ENCODE data around the gene ESR2.
"Not testable (repeated sequence)": the region's sequence is repeated elsewhere in the genome, so short reads cannot be mapped to it uniquely, and the experiment has no call there.

ESR2 gene

DNA sequence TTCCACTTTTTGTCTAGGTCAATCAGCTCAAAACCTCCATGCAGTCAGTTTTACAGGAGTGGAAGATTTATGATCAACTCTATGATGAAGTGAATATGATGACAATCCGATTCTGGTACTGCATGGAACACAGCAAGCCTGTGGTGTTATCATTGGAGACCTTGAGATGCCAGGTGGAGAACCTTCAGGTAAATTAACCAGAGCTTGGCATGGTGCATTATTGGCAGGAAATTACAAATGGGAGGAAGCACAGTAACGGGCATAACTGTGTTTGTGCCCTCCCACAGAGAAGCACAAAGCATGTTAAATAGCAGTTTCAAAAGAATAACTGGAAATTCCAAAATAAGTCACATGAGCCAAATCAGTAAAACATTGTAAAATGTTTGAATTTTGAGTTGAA is 135.6 kb downstream of the ESR2 start:
- no peak for DNase-seq (ENCODE audit: low read depth in 1 of 2, low spot score in 1 of 2)

DNA sequence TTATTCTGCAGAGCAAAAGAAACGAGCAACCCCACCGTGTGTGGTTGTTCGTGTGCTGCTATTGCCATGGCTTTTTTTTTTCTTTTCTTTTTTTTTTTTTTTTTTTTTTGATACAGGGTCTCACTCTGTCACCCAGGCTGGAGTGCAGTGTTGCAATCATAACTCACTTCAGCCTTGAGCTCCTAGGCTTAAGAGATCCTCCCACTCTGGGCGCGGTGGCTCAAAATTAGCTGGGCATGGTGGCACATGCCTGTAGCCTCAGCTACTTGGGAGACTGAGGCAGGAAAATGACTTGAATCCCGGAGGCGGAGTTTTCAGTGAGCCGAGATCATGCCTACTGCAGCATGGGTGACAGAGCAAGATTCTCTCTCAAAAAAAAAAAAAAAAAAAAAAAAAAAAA is 144.2 kb downstream of the ESR2 start:
- no peak for DNase-seq (ENCODE audit: low read depth in 1 of 2, low spot score in 1 of 2)

DNA sequence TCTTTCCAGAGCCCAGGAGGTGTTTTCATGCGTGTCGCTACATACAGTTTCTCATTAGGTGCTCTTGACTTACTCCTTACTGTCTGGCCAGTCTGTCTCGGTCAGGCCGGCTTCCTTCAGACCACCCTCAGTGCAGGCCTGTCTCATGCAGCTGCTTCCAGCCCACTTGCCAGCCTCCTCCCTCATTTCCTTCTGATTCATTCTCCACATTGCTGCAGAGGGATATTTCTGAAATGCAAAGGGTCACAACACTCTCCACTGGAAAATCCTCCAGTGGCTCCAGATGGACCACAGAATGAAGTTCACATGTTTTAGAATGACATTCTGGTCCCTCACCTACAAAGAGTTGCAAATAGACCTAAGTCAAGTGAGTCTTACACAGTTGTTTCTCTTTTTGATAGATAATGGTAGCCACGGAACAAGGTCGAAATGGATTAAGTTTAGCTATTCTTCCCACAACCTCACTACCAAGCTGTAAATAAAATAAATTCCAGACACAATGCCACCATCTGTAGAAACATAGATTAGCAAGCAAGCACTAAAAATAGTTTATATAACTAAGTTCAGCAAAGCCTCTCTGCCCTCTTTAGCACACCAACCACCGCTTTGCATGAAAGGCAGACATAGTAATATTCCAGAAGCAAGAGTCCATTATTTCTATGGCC is 146.9 kb downstream of the ESR2 start:
- DNase-seq (ENCODE audit: low read depth in 1 of 2, low spot score in 1 of 2), result no peak

DNA sequence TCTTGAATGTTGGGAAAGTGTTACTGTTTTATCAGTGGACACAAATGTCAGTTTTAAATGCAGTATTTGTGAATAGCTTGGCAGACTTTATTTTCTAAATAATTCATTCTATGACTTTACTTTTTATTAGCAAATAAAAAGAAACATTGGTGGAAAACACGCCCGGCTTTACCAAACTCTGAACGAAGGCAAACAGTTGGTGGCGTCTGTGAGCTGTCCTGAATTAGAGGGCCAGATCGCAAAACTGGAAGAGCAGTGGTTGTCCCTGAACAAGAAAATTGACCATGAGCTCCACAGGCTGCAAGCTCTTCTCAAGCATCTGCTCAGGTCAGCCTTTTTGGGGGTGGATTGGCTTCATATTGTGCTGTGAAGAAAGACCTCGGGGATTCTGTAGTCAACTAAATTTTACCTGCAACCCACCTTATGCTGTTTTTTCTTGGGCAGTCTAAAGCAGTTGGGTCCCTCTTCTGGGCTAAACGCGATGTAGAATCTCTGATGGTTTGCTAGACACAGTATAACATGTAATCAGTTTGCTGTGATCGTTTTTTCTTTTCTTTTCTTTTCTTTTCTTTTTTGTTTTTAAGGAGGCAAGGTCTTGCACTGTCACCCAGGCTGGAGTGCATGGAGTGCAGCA is 156.4 kb downstream of the ESR2 start:
- DNase-seq (ENCODE audit: low read depth in 1 of 2, low spot score in 1 of 2), result no peak

DNA sequence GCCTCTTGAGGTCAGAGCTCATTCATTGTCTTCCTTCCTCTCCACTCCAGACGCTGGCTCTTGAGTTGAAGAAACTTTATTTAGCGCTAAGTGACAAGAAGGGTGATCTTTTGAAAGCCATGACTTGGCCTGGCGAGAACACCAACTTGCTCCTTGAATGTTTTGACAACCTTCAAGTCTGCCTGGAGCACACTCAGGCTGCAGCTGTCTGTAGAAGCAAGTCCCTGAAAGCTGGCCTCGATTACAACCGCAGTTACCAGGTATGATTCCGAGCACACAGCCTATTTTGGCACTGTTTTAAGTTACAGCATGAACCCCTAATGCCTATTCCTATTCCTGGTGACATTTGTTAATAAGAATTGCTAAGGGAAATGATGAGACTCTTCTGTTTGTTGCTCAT is 167.6 kb downstream of the ESR2 start:
- DNase-seq (ENCODE audit: low read depth in 1 of 2, low spot score in 1 of 2), result no peak

DNA sequence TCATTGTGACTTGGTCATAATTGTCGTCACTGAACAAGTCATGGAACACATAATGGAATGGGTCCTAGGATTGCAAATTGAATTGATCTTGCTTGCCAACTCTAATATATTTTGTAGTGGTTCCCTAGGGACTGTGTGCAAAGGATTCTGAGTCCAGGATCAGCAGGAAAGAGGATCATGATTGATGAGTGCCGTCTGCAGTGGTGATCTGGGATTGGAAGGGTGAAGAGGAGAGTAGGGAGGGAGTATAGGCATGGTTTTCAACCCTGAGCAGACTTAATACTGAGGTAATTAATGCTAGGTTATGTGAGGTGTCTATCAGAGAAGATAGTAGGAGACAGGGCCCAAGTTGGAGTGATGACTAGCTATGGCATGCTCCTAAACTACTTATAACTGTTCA is 168.9 kb downstream of the ESR2 start:
- no peak for DNase-seq (ENCODE audit: low read depth in 1 of 2, low spot score in 1 of 2)

DNA sequence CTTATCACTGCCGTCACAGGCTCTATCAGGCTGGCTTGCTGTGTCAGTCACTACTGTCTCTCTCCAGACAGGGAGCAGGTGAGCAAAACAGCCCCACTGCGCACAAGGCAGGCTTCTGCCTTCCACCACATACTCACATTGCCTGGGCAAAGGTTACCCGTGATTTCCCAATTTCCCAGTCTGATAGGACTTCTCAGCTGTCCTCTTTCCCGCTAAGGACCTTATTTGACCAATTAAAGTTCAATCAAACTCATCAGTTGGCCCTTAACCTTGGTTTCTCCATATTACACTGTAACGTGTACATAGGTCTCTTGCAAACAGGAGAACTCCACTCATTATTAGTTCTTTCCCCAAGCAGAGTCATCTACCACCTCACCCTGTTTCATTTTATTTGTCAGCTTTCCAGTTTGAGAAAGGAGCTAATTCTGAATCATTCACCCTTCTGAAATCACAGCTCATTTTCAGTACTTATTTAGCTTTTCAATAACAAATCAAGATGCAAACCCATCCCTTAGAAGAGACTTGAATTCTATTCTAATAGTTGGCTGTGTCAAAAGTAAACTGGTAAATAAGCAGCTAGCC is 170.8 kb downstream of the ESR2 start:
- no peak for DNase-seq (ENCODE audit: low read depth in 1 of 2, low spot score in 1 of 2)

DNA sequence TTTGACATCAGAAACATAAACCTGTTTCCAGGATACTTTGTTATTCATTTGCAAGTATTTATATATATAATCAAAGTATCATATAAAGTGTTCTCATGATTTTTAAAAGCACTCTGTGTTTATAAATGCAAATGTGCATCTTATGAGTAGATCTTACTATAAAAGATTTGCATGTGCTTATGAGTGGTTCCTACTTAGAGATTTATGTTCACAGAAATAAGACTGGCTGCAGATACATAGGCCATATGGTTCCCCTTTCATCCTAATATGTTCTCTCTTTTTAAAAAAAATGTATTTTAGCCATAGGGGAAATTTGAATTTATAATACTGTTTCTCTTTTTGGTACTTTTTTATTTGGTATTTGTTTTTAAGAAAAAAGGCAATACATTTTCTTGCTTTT is 174.2 kb downstream of the ESR2 start:
- DNase-seq (ENCODE audit: low read depth in 1 of 2, low spot score in 1 of 2), result no peak

DNA sequence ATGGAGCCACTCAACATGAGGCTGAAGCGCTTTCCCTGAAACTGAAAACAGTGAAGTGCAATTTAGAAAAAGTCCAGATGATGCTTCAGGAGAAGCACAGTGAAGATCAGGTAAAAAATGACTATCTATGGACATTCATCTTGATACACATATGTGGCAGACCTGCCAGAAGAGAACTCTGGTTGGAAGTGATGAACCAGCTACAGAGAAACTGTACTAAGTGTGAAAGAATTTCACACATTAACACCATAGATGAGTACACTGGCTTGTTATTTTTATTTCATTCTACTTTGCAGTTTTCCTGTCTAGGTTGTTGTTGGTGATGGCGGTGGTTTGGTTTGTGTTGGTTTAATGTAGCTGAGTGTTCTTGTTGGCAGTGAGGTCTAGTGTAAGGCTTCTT is 174.7 kb downstream of the ESR2 start:
- DNase-seq (ENCODE audit: low read depth in 1 of 2, low spot score in 1 of 2), result no peak

DNA sequence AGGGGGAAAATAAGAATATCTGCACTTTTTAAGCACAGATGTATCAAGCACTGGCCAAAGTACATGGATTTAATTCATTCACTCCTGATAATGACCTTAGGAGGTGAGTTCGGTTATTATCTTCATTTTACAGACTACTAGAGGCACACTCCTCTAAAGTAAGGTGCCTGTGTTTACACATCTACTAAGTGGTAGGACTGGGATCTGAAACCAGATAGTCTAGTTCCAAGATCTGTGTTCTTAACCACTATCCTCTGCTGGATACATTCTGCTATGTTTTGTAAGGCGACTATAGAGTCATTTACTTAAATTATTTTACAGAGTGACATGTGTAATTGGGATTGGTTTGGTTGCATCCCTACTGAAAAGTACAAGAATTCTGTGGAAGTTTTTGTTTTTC is 175.3 kb downstream of the ESR2 start:
- no peak for DNase-seq (ENCODE audit: low read depth in 1 of 2, low spot score in 1 of 2)

DNA sequence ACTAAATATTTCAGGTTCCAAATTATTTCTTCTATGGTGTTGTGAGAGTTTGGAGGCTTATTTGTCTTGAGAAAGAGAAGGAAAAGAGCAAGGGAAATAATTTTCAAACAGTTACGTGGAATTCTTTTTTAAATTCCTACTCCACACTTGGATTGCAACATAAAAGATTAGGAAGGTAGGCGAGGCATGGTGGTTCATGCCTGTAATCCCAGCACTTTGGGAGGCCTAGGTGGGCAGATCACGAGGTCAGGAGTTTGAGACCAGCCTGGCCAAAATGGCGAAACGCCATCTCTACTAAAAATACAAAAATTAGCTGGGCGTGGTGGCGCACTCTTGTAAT is 175.8 kb downstream of the ESR2 start:
- DNase-seq (ENCODE audit: low read depth in 1 of 2, low spot score in 1 of 2), result not testable (repeated sequence)

DNA sequence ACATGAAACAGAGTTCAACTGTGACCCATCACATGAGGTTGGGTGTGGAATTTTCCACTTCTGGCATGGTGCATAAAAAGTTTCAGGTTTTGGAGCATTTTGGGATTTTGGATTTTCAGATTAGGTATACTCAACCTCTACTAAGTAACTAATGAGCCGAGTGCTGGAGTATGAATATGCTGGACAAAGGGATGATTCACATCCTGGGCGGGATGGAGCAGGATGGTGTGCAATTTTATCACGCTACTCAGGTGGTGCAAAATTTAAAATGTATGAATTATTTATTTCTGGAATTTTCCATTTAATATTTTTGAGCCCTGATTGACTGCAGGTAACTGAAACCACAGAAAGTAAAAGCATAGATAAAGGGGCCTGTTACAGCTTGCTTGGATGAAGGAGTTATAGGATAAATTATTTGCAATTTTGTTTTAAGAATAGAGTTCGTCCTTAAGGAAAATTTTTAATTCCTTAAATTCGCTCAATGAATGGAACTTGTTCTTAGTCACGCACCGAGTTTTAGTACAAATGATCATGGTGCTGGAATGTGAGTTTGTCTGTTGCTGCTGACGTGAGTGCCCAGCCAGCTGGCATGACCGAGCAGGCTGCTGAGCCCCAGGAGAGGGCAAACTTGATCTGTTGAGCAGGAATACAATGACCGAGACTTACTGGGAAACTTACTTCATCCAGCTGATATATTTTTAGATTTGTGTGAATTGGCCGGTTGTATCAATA is 176.3 kb downstream of the ESR2 start:
- DNase-seq (ENCODE audit: low read depth in 1 of 2, low spot score in 1 of 2), result no peak

DNA sequence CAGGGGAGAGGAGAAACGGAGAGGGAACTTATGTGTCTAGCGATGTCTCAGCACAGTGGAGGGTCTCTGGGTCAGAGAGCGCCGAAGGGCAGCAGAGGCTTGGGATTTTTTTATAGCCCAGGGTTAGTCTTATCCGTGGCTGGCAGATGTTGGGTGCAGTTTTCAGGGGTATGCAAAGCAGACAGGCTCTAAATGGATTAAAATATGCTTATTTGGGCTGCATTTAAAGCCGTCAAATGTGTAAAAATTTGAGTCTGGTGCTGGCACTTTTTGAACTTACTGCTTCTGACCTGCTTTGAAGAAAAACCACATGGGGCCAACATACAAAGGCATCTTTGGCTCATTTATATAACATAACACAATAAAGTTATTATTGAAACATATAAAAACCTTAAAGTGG is 178.8 kb downstream of the ESR2 start:
- no peak for DNase-seq (ENCODE audit: low read depth in 1 of 2, low spot score in 1 of 2)

DNA sequence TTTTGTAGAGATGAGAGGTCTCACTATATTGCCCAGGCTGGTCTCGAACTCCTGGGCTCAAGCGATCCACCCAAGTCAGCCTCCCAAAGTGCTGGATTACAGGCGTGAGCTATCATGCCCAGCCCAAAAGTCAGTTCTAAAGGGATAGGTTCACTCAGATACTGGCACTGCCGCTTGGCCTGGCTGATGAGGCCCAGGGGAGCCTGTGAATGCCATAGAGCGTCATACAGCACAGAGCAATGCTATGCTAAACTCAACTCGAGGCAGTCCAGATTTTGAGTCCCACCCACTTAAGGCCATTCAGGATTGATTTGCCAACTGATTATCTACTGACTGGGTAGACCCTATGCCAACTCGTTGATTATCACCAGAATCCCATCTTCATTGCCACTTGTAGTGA is 179.4 kb downstream of the ESR2 start:
- DNase-seq (ENCODE audit: low read depth in 1 of 2, low spot score in 1 of 2), result no peak

DNA sequence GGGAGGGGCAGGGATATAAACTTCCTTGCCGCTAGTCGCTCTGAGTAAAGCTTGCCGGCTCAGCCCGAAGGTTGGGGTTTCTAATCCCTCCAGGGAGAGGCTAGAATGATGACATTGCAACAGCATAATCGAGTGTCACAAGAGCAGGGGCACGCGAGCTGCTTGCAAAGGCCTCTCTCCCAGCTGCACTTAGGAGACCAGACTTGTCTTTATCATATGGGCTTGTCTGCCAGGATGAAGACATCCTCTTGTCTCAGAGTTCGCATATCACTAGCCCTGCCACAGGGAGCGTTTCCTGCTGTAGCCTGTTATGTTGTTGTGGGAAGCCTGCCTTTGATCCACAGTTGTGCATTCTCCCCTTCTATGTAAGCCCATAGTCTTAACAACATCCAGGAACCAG is 180.0 kb downstream of the ESR2 start:
- no peak for DNase-seq (ENCODE audit: low read depth in 1 of 2, low spot score in 1 of 2)

DNA sequence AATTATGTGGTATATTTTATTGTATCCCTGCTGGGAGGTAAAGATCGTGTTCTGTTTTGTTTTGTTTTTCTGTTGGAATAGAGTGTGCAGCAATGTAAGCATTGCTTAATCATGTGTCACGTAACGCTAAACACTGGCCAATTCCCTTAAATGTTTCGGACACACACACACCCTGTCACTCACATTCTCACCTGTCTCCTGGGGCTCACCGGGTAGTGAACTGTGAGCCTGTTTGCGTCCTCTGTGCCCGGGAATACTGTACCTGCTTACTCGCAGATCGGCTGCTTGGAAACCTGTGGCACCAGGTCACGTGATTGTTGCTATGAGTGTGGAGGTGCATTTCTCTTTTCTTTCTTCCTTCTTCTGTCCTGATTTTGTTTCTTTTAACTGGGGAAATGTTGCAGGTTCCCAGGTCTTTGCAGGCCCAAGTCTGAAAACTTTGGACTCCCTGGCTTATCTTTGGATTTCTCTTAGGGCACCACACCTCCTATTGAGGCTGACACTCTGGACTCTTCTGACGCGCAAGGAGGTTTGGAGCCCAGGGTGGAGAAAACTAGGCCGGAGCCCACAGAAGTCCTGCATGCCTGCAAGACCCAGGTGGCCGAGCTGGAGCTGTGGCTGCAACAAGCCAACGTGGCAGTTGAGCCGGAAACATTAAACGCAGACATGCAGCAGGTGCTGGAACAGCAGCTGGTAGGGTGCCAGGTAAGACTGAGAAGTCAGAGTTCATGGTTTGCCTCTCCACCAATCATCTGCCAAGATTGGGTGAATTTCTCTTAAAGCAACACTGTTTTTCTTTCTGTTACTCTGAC is 181.1 kb downstream of the ESR2 start:
- DNase-seq (ENCODE audit: low read depth in 1 of 2, low spot score in 1 of 2), result no peak

DNA sequence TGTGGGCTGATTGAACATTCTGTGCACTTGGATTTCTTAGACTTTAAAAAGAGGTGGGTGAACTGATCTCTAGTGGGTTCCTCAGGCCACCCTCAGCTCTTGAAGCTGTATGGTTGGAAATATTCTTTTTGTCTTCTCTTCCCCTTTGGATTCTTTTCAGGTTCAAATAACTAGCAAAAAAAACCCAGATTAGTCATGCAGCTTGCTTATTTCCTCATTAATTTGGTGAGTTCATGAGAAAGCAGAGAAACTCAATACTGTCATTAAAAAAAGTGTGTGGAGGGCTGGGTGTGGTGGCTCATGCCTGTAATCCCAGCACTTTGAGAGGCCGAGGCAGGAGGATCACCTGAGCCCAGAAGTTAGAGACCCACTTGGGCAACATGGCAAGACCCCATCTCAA is 183.4 kb downstream of the ESR2 start:
- DNase-seq (ENCODE audit: low read depth in 1 of 2, low spot score in 1 of 2), result no peak

DNA sequence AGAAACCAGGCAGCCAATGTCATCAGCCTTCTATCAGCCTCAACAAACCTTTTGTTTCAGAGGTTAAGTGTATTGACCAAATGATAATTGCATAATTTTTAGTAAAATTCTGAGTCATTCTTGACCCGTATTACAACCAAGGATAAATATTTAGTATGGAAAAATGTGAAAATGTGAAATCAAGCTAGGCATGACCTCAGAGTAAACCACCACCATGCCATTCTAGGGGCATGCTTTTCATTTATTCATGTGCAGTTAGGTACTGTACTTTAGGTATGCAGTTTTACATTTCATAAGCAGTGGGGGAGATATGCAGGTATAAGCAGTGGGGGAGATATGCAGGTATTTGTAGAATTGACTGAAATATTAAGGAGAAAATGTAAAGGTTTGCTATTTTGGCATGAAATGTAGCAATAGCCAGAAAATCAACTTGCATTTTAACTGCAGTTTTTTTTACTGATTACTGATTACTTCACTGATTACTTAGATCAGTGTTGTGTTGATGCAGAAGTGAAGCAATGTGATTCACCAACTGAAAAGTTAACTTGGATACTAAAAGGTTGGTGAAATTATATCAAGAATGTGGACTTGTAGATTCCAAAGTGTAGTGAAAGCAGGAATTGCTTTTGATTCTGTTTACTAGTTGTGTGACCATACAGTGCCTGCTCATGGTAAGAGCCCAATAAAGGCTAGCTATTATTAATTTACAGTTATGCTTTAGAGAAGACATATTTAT is 184.2 kb downstream of the ESR2 start:
- DNase-seq (ENCODE audit: low read depth in 1 of 2, low spot score in 1 of 2), result no peak

DNA sequence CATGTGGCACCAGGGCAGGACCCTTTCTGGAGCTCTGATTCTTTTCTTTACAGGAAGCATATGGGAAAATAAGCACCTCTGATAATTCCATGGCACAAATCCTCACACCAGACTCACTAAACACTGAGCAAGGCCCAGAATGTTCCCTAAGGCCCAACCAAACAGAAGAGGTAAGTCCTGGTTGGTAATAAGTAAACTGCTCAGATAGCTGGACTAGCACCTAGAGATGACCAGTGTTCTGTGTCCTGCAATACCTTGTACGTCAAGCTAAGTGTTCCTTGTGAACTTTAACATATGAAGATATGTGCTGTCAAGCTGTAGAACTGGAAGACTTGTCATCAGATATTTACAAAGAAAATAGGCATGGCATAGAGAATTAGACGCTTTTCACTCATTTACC is 186.7 kb downstream of the ESR2 start:
- no peak for DNase-seq (ENCODE audit: low read depth in 1 of 2, low spot score in 1 of 2)

DNA sequence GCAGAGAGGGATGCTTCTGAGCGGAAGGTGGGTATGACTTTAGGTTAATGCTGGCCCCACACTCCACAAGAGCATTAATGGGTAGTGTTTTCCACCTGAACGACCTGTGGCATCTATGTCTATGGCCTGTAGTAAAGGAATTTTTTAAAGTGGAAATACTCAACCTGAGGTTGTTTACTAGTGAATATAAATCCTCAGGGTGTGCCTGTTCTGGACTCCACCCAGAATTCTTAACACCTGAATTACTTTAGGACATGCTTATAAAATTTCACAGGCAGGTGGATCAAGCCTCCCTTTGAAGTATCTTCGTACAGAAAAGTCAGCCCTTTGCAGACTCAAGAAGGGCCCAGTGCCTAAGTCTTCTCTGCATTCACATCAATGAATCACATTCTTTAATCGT is 196.1 kb downstream of the ESR2 start:
- DNase-seq (ENCODE audit: low read depth in 1 of 2, low spot score in 1 of 2), result no peak

DNA sequence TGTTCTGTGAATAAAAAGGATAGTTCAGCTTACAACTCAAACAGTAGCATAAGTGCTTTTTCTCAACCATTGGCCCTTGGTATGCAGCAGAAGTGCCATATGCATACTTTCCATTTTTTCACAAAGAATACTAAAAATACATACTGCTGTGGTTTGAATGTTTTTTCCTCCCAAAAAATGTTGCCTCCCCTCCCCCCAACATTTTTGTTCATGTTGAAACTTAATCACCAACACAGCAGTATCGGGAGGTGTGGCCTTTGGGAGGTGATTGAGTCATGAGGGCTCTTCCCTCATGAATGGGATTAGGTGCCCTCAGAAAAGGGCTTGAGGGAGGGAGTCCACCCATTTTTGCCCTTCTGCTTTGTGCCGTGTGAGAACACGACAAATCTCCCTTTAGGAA is 198.6 kb downstream of the ESR2 start:
- DNase-seq (ENCODE audit: low read depth in 1 of 2, low spot score in 1 of 2), result no peak
